Activated CD8-positive, alpha-beta T cell treated with anti-CD3 and anti-CD28 coated beads for 36 hours (primary cell): ENCODE results near the gene CDH13. TPM values are rescaled to one million over a fixed set of nuclear protein-coding genes. Genes with fewer than 3 reads are reported as not detected.

Experiments
- ATAC-seq: fragments of 200-7000 bp; cut with Tn5 transposase; one replicate; pipeline ENCODE4 v1.10.0; 2021; ENCODE audit warnings: mild to moderate bottlenecking, moderate library complexity
- CTCF ChIA-PET: fragments of 350-600 bp; sonication (Branson Sonifier 250); formaldehyde crosslinking; loops from one replicate; lab custom pipeline; 2021; ENCODE audit warnings: antibody characterized with exemption; lab: Charles Lee
- POLR2A ChIA-PET: fragments of 350-600 bp; sonication (Branson Sonifier 250); formaldehyde crosslinking; loops from one replicate; lab custom pipeline; 2021; ENCODE audit warnings: antibody characterized with exemption; lab: Charles Lee
- DNase-seq: peaks from one replicate; pipeline ENCODE4 v3.0.0-alpha.2; 2020
- H3K27ac Mint-ChIP-seq: one replicate; pipeline ENCODE4 v1.8.0; 2021; ENCODE audit warnings: mild to moderate bottlenecking, mixed read lengths
- H3K27me3 Mint-ChIP-seq: one replicate; pipeline ENCODE4 v1.8.0; 2021; ENCODE audit warnings: mixed read lengths
- H3K36me3 Mint-ChIP-seq: one replicate; pipeline ENCODE4 v1.8.0; 2021; ENCODE audit warnings: low read depth, mixed read lengths
- H3K4me1 Mint-ChIP-seq: one replicate; pipeline ENCODE4 v1.8.0; 2021; ENCODE audit warnings: low read depth, mixed read lengths
- H3K4me3 Mint-ChIP-seq: one replicate; pipeline ENCODE4 v1.8.0; 2021; ENCODE audit warnings: mild to moderate bottlenecking, moderate library complexity, mixed read lengths
- H3K9me3 Mint-ChIP-seq: one replicate; pipeline ENCODE4 v1.8.0; 2021; ENCODE audit warnings: mixed read lengths
- CTCF ChIP-seq: fragments of 200-600 bp; IDR thresholded peaks from one replicate; pipeline ENCODE4 v1.8.0; 2022; ENCODE audit warnings: antibody characterized with exemption, mild to moderate bottlenecking
- intact Hi-C: fragments of 100-400 bp; cut with micrococcal nuclease; formaldehyde crosslinking; loops from one replicate; pipeline ENCODE4 v1.10.0; 2022
- total RNA-seq, 2 experiments: library from RNA; stranded (reverse); gene quantifications; one replicate each; pipeline ENCODE4 v1.2.3, GENCODE V29; 2021

The CDH13 gene
- total RNA-seq, 2 experiments from 2014 or later = not detected

GRCh38 chr16:83390759-83391158, 764.0 kb downstream of the CDH13 start:
- H3K4me1 Mint-ChIP-seq = no peaks in the 10 kb centered on the region
- no peaks in the 10 kb centered on the region for H3K36me3 Mint-ChIP-seq
- ChIA-PET POLR2A (no interaction called here), CTCF (no interaction called here)
- H3K27ac Mint-ChIP-seq = no peak overlapping the region
- TF ChIP-seq CTCF = no peak
- peaks cover 8% of the 10 kb centered on the region for H3K9me3 Mint-ChIP-seq
- H3K27me3 Mint-ChIP-seq = no peaks in the 10 kb centered on the region
- ATAC-seq (no peak), DNase-seq (no peak)
- intact Hi-C loops = no loop called here
- H3K4me3 Mint-ChIP-seq = no peak overlapping the region

- no peak overlapping the region for H3K27ac Mint-ChIP-seq
- intact Hi-C loops = no loop called here
- H3K9me3 Mint-ChIP-seq = peaks cover 11% of the 10 kb centered on the region
- no peaks in the 10 kb centered on the region for H3K4me1 Mint-ChIP-seq
- H3K36me3 Mint-ChIP-seq = no peaks in the 10 kb centered on the region
- no peak for TF ChIP-seq CTCF
- ChIA-PET CTCF (no interaction called here), POLR2A (no interaction called here)
- ATAC-seq (no peak), DNase-seq (no peak)
- no peak overlapping the region for H3K4me3 Mint-ChIP-seq
- H3K27me3 Mint-ChIP-seq = no peaks in the 10 kb centered on the region
Observed at GRCh38 chr16:83392743-83393142, 766.0 kb downstream of the CDH13 start.

GRCh38 chr16:83393196-83393981, 766.6 kb downstream of the CDH13 start:
- DNase-seq (no peak), ATAC-seq (no peak)
- intact Hi-C loops = no loop called here
- POLR2A ChIA-PET = no interaction called here
- no peak overlapping the region for H3K4me3 Mint-ChIP-seq
- H3K4me1 Mint-ChIP-seq = no peaks in the 10 kb centered on the region
- peaks cover 11% of the 10 kb centered on the region for H3K9me3 Mint-ChIP-seq
- CTCF ChIA-PET = no interaction called here
- no peak overlapping the region for H3K27ac Mint-ChIP-seq
- no peak for TF ChIP-seq CTCF
- no peaks in the 10 kb centered on the region for H3K27me3 Mint-ChIP-seq
- no peaks in the 10 kb centered on the region for H3K36me3 Mint-ChIP-seq

GRCh38 chr16:83397601-83398291, 771.0 kb downstream of the CDH13 start:
- intact Hi-C loops = no loop called here
- ChIA-PET CTCF (interaction anchor here (1.5 kb wide), 1 partner anchor 10 kb away, joined by 3 read pairs; no protein-coding TSS in a partner anchor), POLR2A (interaction anchor here (1.0 kb wide), 1 partner anchor 8 kb away, joined by 3 read pairs; no protein-coding TSS in a partner anchor)
- Mint-ChIP-seq H3K9me3 (peaks cover 19% of the 10 kb centered on the region), H3K27me3 (no peaks in the 10 kb centered on the region), H3K27ac (no peak overlapping the region), H3K4me1 (no peaks in the 10 kb centered on the region), H3K36me3 (no peaks in the 10 kb centered on the region), H3K4me3 (no peak overlapping the region)
- no peak for DNase-seq
- no peak for TF ChIP-seq CTCF
- no peak for ATAC-seq

- TF ChIP-seq CTCF = no peak
- ChIA-PET POLR2A (no interaction called here), CTCF (no interaction called here)
- DNase-seq = no peak
- Mint-ChIP-seq H3K36me3 (no peaks in the 10 kb centered on the region), H3K27ac (no peak overlapping the region), H3K9me3 (peaks cover 13% of the 10 kb centered on the region), H3K4me1 (no peaks in the 10 kb centered on the region), H3K4me3 (no peak overlapping the region), H3K27me3 (no peaks in the 10 kb centered on the region)
- no peak for ATAC-seq
- intact Hi-C loops = no loop called here
Observed at GRCh38 chr16:83400234-83400633, 773.5 kb downstream of the CDH13 start.
